DMS153 (cell line): Measurements from ENCODE around the gene ELP1.

Experiments used
- DNase-seq: peaks from one replicate; lab custom pipeline; 2025; lab: John Stamatoyannopoulos, UW

The ELP1 gene

GRCh38 chr9:108882052-108882888 is 51.7 kb downstream of the ELP1 start:
- DNase-seq: no peak

- DNase-seq: no peak
These were observed 53.1 kb downstream of the ELP1 start for GRCh38 chr9:108880738-108881316.

DNA sequence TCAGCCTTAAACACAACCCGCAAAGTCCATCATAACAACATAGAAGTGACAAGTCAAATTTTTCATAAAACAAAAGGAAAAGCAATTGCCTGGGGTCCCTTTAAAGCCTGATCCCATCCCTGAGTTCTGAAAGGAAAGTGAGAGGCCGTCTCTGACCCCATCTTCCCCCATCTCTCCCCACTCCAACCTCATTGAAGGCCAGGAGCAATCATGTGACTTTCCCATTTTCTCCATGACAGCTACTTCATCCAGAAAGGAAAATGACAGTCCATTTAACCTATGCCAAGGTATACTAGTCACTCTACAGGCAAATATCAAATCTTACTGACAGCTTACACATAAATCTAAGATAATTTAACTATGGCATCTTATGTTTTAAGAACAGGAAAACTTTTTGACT is 56.4 kb downstream of the ELP1 start:
- DNase-seq: no peak

- no peak for DNase-seq
These were observed 57.5 kb downstream of the ELP1 start for GRCh38 chr9:108876425-108876824.

- no peak for DNase-seq
These were observed 59.7 kb downstream of the ELP1 start for GRCh38 chr9:108874058-108874788.

- no peak for DNase-seq
These were observed 64.7 kb downstream of the ELP1 start for GRCh38 chr9:108869092-108869725.

DNA sequence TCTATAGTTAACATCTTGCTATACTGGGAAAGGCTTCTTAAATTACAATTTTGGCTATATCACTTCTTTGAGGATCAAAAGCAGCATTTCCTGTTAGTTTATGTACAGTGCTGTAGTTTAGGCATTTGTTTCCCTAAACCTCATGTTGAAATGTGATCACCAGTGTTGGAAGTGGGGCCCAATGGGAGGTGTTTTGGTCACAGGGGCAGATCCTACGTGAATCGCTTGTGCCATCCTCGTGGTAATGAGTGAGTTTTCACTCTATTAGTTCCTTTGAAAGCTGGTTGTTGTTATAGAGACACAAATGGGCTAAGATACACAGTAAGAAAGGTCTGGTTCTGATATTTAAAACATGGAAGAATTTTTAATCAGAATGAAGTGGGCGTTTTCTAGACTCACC is 66.1 kb downstream of the ELP1 start:
- no peak for DNase-seq

DNA sequence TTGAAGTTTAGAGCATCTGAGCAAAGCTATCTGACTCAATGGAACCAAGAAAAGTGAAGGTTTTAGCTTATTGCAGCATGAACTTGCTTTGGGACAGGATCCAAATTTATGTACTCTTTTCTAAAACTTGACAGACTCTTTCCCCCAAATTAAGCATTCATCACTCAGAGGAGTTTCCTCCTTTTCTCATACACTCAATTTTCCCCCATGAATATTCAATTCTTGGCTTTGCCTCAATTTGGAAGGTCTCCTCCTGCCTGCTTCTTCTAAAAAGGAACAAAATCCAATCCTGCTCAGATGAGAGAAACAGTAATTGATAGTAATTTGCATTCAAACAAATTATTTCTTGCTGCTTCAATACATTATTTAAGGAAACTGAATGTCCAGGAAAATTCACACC is 66.8 kb downstream of the ELP1 start:
- no peak for DNase-seq

- no peak for DNase-seq
These were observed 67.9 kb downstream of the ELP1 start for GRCh38 chr9:108866001-108866420.

GRCh38 chr9:108865037-108865436 is 68.9 kb downstream of the ELP1 start:
- no peak for DNase-seq

- DNase-seq: no peak
These were observed 69.5 kb downstream of the ELP1 start for GRCh38 chr9:108864446-108864845.

DNA sequence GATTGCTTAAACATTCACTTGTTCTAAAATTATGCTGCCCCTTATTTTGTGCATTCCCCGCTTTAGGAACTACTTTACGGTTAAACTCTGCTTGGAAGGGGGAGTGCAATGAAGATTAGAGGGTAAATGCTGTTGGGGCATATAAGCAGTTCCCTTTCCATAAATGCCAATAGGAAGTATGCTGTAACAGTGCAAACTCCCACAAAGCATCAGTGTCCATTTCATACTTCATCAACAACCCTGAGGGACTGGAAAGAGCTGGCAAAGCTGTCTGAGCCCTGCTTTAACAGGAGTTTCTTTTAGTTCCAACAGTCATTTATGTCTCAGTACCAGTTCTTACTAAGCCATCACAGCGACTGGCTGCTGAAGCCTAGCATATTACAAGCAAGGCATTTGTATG is 70.0 kb downstream of the ELP1 start:
- DNase-seq: no peak

DNA sequence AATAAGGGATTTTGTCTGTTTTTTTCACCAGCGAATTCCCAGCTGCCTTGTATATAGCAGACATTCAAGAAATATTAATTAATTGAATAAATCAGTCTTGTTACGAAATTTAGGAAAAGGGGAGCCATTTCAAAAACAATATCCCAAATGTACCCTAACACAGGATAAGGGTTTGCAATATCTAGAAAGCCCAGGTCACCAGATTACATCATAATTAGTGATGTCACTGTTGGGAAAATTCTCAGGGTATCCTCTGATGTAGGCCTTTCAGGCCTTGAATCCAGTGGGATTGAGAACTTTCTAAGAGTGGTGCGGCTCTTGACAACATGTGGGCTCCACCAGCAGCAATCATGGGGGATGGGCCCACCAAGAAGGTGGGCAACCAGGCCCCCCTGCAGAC is 71.9 kb downstream of the ELP1 start, which contains the start of gene ACTL7A:
TSS of gene ACTL7A (plus strand) at position 270 of the 400 bp plus-strand sequence. CDS start at position 327, 57 bp downstream.
- DNase-seq: no peak

- DNase-seq: no peak
These were observed 72.5 kb downstream of the ELP1 start for GRCh38 chr9:108861464-108861863.

GRCh38 chr9:108860764-108861163 is 73.2 kb downstream of the ELP1 start:
- DNase-seq: no peak

- no peak for DNase-seq
These were observed 73.6 kb downstream of the ELP1 start for GRCh38 chr9:108860354-108860753.

- no peak for DNase-seq
These were observed 74.3 kb downstream of the ELP1 start for GRCh38 chr9:108859459-108860114.

DNA sequence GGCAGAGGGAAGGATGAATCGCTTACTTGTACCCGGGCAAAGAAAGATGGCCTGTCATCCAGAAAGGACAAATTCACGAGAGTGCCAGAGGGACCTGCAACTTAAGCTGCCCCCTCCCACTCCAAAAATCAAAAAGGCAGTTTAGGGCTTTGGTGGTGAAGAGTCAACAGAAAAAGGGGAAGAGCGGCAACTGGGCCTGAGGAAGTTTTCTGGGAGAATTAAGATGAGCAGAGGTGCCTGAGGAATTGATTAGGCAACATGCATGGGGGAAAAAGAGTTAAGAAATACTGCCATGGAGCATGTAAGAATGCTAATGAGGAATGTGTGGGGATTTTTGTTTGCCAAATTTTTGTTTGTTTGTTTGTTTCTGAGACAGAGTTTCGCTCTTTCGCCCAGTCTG is 76.4 kb downstream of the ELP1 start:
- DNase-seq: no peak

DNA sequence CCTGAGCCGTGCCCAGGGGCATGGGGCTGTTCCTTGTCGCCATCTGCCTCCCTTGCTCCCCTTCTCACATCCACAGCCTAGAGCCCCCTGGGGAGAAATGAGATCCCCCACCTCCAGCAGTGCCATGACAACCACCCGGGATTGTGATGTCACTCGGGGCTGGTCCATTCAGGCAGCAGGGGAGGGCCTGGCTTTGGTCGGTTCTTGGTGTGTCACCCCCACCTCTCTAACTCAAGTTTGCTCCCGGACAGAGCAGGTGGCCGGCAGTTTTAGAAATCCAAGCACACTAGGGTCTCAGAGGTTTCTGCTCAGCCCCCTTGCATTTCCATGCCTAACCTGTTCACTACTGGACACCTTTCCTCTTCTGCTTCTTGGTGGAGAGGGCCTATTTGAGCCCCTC is 78.0 kb downstream of the ELP1 start, which contains the start of gene ACTL7B:
TSS of gene ACTL7B (minus strand) at position 99 of the 400 bp plus-strand sequence. CDS start at position 43, 56 bp downstream.
- no peak for DNase-seq

- no peak for DNase-seq
These were observed 78.4 kb downstream of the ELP1 start for GRCh38 chr9:108855529-108855886.

DNA sequence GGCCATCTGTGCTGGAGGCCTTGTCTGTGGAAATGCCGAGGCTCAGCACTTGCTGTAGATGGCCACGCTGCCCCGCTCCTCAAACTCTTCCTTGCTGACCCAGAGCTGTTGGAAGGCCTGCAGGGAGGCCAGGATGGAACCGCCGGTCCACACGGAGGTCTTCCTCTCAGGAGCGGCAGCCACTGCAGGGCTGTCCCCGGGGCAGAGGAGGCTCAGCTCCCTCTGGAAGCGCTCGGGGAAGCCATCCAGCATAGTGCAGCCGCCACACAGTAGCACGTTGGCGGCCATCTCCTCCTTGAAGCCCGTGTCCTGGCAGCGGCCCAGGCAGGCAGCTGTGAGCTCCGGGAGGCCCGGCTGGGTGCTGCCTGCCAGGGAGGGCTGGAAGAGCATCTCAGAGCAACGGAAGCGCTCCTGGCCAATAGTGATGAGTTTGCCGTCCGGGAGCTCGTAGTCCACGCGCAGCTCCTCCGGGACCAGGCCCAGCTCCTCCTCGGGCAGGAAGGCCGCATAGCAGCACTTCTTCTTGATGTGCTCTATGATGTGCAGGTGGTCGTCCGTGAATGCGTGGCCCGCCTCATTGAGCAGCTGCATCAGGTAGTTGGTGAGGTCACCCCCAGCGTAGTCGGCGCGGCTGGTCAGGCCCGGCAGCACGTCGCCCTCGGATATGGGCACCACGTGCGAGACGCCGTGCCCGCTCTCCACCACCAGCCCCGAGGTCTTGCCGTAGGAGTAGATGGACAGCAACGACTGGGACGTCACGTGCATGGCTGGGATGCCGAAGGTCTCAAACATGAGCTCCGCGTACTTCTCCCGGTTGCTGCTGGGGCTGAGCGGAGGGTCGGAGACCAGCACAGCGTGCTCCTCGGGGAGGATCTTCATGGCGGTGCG is 79.0 kb downstream of the ELP1 start:
- no peak for DNase-seq
